ENCODE data around the gene SYT15B. TPM values are rescaled to one million over a fixed set of nuclear protein-coding genes. Genes with fewer than 3 reads are reported as not detected.
A peak's percentile ranks its signal among the peaks of the same experiment; 100 is the strongest.
"Not testable (repeated sequence)": the region's sequence is repeated elsewhere in the genome, so short reads cannot be mapped to it uniquely, and the experiment has no call there.

Gene SYT15B
- total RNA-seq, 1 donor from 2014 or later, result 10.9 TPM

DNA sequence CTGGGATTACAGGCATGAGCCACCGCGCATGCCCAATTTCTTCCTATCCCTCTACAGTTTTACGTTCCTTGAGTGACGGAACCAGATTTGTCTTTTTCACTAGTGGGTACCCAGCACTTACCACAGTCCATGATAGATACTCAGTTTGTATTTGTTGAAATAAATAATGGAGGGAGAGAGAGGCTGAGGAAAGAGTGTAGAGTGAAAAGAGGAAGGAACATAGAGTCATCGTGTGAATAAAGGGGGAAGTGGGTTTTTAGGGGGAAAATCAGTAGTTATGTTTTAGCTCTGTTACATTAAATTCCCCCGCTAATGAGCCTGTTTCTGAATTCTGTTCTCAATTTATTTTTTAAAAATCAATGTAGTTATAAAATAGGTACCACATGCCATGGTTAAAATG, 37.7 kb downstream of the SYT15B start:
- not testable (repeated sequence) for DNase-seq (ENCODE audit: extremely low spot score, unreplicated experiment); H3K4me3 Mint-ChIP-seq (ENCODE audit: unreplicated experiment); H3K36me3 Mint-ChIP-seq (ENCODE audit: unreplicated experiment); H3K9me3 Mint-ChIP-seq (ENCODE audit: unreplicated experiment); H3K27ac Mint-ChIP-seq (ENCODE audit: unreplicated experiment); H3K4me1 Mint-ChIP-seq (ENCODE audit: unreplicated experiment); H3K27me3 Mint-ChIP-seq (ENCODE audit: unreplicated experiment)

DNA sequence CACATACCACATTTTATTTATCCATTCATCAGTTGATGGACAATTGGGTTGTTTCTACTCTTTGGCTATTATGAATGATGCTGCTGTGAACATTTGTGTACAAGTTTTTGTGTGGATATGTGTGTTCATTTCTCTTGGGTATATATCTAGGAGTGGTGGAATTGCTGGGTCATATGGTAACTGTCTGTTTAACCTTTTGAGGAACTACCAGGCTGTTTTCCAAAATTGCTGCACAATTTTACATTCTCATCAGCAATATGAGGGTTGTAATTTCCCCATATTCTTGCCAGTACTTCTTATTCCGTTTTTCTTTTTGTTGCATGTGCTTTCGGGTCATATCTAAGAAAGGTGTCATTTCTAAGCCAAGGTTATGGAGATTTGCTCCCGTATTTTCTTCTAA, 38.3 kb downstream of the SYT15B start:
- not testable (repeated sequence) for H3K9me3 Mint-ChIP-seq (ENCODE audit: unreplicated experiment); H3K4me3 Mint-ChIP-seq (ENCODE audit: unreplicated experiment); DNase-seq (ENCODE audit: extremely low spot score, unreplicated experiment); H3K27ac Mint-ChIP-seq (ENCODE audit: unreplicated experiment); H3K27me3 Mint-ChIP-seq (ENCODE audit: unreplicated experiment); H3K36me3 Mint-ChIP-seq (ENCODE audit: unreplicated experiment); H3K4me1 Mint-ChIP-seq (ENCODE audit: unreplicated experiment)

GRCh38 chr10:47724119-47724518, 39.3 kb downstream of the SYT15B start:
- DNase-seq (ENCODE audit: extremely low spot score, unreplicated experiment); H3K4me1 Mint-ChIP-seq (ENCODE audit: unreplicated experiment); H3K4me3 Mint-ChIP-seq (ENCODE audit: unreplicated experiment); H3K9me3 Mint-ChIP-seq (ENCODE audit: unreplicated experiment); H3K36me3 Mint-ChIP-seq (ENCODE audit: unreplicated experiment); H3K27me3 Mint-ChIP-seq (ENCODE audit: unreplicated experiment): not testable (repeated sequence)
- H3K27ac Mint-ChIP-seq (ENCODE audit: unreplicated experiment), result peak overlapping the region; percentile 79

DNA sequence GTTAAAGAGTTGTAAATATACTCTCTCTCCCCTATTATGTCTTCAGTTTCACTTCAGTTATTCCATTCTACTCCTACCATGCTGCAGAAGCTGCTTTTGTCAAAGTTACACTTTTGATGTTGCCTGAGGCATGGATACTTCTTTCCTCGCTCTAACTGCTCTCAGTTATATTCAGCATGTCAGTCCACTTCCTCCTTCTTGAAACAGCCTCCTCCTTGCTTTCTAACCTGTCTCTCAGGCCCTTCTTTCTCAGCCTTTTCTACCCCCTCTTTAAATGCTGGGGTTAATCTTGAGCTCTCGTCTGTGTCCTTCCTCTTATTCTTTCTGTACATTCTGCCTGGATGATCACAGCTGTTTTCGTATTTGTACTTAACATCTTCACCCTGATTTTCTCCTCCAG, 40.0 kb downstream of the SYT15B start:
- not testable (repeated sequence) for H3K27me3 Mint-ChIP-seq (ENCODE audit: unreplicated experiment); DNase-seq (ENCODE audit: extremely low spot score, unreplicated experiment); H3K9me3 Mint-ChIP-seq (ENCODE audit: unreplicated experiment); H3K27ac Mint-ChIP-seq (ENCODE audit: unreplicated experiment); H3K4me3 Mint-ChIP-seq (ENCODE audit: unreplicated experiment); H3K36me3 Mint-ChIP-seq (ENCODE audit: unreplicated experiment); H3K4me1 Mint-ChIP-seq (ENCODE audit: unreplicated experiment)

DNA sequence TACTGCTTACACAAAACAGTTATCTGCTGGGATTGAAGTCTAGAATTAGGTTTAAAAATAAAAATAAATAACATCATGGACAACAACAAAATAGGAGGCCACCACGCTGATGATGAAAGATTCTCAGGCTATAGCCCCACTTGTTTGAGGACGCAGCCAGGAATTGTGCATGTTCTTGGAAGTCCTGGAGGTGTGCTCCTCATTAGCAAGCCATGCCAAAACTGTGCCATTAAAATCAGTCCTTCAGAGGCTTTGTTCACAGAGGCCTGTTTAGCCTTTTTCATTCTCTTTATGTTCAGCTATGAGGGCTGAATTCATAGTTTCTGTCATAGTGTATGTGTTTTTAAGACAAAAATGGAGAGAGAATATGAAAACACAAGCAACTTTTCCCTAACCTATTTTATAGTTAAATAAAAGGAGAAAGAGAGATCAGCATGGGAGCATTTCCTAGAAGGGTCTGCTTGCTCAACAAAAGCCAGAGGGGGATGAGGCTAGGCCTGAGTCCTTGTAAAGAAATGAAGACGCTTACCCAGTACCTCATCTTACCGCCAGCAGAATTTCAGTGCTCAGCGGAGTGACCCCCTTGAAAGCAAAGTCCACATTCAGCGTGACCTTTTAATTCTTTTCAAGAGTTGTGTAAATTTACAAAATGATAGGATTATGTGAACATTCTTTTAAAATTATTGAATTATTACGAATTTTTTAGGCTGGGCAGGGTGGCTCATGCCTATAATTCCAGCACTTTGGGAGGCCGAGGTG, 46.2 kb downstream of the SYT15B start:
- not testable (repeated sequence) for H3K36me3 Mint-ChIP-seq (ENCODE audit: unreplicated experiment); H3K27ac Mint-ChIP-seq (ENCODE audit: unreplicated experiment); DNase-seq (ENCODE audit: extremely low spot score, unreplicated experiment); H3K4me3 Mint-ChIP-seq (ENCODE audit: unreplicated experiment); H3K27me3 Mint-ChIP-seq (ENCODE audit: unreplicated experiment); H3K9me3 Mint-ChIP-seq (ENCODE audit: unreplicated experiment); H3K4me1 Mint-ChIP-seq (ENCODE audit: unreplicated experiment)

Other genes with a start within 250 kb of the SYT15B start
- 12.9 and 13.1 TPM in 2 replicates for gene AGAP9, start 240.0 kb downstream of the SYT15B start, total RNA-seq
- gene NPY4R2, start 155.1 kb upstream of the SYT15B start, total RNA-seq, result not detected in 2 replicates
- gene FAM25C, start 236.2 kb upstream of the SYT15B start, total RNA-seq, result not detected in 2 replicates

Data from osteocyte (in vitro differentiated cells).